Osteocyte (in vitro differentiated cells): Measurements from ENCODE around the gene ME3. TPM values are rescaled to one million over a fixed set of nuclear protein-coding genes. Genes with fewer than 3 reads are reported as not detected.

Experiments
- DNase-seq: peaks from one replicate; pipeline ENCODE4 v3.0.0; 2021; ENCODE audit warnings: mixed read lengths; ENCODE audit not compliant: unreplicated experiment; ENCODE audit errors: extremely low spot score
- H3K27ac Mint-ChIP-seq: one replicate; pipeline ENCODE4 v1.8.0; 2021; ENCODE audit warnings: mild to moderate bottlenecking, mixed read lengths; ENCODE audit not compliant: unreplicated experiment
- H3K27me3 Mint-ChIP-seq: one replicate; pipeline ENCODE4 v1.8.0; 2021; ENCODE audit warnings: mixed read lengths; ENCODE audit not compliant: unreplicated experiment
- H3K36me3 Mint-ChIP-seq: one replicate; pipeline ENCODE4 v1.8.0; 2021; ENCODE audit warnings: mixed read lengths; ENCODE audit not compliant: unreplicated experiment
- H3K4me1 Mint-ChIP-seq: one replicate; pipeline ENCODE4 v1.8.0; 2021; ENCODE audit warnings: mixed read lengths; ENCODE audit not compliant: unreplicated experiment
- H3K4me3 Mint-ChIP-seq: one replicate; pipeline ENCODE4 v1.8.0; 2021; ENCODE audit warnings: mild to moderate bottlenecking, moderate library complexity, mixed read lengths; ENCODE audit not compliant: unreplicated experiment
- H3K9me3 Mint-ChIP-seq: one replicate; pipeline ENCODE4 v1.8.0; 2021; ENCODE audit warnings: mixed read lengths; ENCODE audit not compliant: unreplicated experiment
- total RNA-seq: library from RNA; stranded (reverse); gene quantifications from 2 replicates; pipeline ENCODE4 v1.2.1, GENCODE V29; 2021
- TF ChIP-seq, protein P1 (sequence below): fragments of 200-600 bp; sonication (generic); IDR thresholded peaks from 2 replicates; pipeline ENCODE4 v1.5.0; 2021; ENCODE audit warnings: antibody characterized with exemption, mild to moderate bottlenecking, moderate library complexity

ME3 gene
- total RNA-seq, 1 donor from 2014 or later: 19.5 TPM

DNA sequence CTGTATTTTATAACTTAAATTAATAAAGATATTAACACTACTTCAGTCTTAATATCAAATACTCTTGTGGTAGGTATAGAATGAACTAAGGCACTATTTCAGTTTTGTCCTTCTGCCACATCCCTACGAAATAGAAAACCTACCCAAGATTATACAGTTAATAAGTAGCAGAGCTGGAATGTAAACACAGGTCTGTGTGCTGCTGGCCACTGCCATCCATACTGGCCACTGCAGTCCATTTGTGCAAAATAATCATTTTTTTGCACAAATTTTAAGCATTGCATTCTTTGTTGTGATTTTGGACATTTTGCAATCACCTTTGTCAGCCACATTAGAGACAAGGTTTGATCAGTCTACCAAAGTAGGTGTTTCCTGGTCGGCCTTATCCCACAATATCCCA, 91.9 kb downstream of the ME3 start:
- Mint-ChIP-seq H3K27me3 (no peaks in the 10 kb centered on the region), H3K4me3 (no peak overlapping the region), H3K27ac (peak overlapping the region; percentile 87), H3K4me1 (peaks cover 64% of the 10 kb centered on the region), H3K9me3 (no peaks in the 10 kb centered on the region), H3K36me3 (no peaks in the 10 kb centered on the region)
- DNase-seq: no peak
- TF ChIP-seq, protein P1, sequence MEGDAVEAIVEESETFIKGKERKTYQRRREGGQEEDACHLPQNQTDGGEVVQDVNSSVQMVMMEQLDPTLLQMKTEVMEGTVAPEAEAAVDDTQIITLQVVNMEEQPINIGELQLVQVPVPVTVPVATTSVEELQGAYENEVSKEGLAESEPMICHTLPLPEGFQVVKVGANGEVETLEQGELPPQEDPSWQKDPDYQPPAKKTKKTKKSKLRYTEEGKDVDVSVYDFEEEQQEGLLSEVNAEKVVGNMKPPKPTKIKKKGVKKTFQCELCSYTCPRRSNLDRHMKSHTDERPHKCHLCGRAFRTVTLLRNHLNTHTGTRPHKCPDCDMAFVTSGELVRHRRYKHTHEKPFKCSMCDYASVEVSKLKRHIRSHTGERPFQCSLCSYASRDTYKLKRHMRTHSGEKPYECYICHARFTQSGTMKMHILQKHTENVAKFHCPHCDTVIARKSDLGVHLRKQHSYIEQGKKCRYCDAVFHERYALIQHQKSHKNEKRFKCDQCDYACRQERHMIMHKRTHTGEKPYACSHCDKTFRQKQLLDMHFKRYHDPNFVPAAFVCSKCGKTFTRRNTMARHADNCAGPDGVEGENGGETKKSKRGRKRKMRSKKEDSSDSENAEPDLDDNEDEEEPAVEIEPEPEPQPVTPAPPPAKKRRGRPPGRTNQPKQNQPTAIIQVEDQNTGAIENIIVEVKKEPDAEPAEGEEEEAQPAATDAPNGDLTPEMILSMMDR: no peak

DNA sequence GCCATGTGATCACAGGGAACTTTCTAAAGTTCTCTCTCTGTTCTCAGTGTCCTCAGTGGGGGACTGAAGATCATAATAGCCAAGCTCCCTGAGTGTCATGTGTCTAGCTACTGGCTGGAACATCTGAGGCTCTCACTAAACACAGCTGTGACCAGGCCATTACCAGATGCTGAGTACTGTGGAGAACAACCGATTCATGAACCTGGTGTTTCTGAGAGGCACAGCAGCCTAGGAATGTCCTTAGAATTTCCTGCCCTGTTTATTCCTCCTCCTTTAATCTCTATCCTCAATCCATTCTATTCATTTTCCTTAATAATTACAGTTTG, 93.0 kb downstream of the ME3 start:
- TF ChIP-seq, protein P1: no peak
- H3K4me3 Mint-ChIP-seq: no peak overlapping the region
- H3K27me3 Mint-ChIP-seq: no peaks in the 10 kb centered on the region
- peaks cover under 1% of the 10 kb centered on the region for H3K36me3 Mint-ChIP-seq
- DNase-seq: no peak
- H3K9me3 Mint-ChIP-seq: no peaks in the 10 kb centered on the region
- peak overlapping the region; percentile 87 for H3K27ac Mint-ChIP-seq
- peaks cover 76% of the 10 kb centered on the region for H3K4me1 Mint-ChIP-seq

DNA sequence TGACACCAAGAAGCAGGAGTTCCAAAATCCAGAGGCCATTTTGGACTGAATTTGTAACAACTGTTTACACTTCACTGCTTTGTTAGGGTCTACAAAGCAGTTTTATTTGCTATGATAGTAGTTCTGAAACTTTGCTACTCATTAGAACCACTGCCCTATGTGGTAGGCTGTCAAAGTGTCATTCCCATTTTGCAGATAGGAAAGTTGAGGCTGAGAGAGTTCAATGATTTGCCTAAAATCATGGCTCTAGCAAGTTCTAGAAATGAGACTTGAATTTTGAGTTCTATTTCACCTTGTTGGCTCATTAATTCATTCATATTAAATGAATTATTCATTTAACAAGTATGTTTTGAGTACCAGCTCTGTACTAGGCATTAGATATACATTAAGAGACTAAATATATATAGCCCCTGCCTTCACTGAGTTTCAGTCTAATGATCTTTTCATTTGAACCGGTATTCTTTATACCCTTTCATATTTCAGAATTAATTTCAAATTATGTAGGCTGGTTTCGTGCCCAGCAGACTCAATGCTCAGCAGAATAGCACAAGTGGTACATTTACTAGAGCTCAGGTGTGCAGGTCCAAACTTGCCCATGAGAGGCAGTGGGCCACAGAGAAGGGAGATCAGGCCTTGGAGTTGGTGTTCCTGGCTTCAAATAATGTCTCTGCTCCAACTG, 93.5 kb downstream of the ME3 start:
- Mint-ChIP-seq H3K9me3 (no peaks in the 10 kb centered on the region), H3K27ac (peak overlapping the region; percentile 87), H3K4me3 (no peak overlapping the region), H3K36me3 (peaks cover 2% of the 10 kb centered on the region), H3K4me1 (peaks cover 79% of the 10 kb centered on the region), H3K27me3 (no peaks in the 10 kb centered on the region)
- DNase-seq: no peak
- TF ChIP-seq, protein P1: no peak

DNA sequence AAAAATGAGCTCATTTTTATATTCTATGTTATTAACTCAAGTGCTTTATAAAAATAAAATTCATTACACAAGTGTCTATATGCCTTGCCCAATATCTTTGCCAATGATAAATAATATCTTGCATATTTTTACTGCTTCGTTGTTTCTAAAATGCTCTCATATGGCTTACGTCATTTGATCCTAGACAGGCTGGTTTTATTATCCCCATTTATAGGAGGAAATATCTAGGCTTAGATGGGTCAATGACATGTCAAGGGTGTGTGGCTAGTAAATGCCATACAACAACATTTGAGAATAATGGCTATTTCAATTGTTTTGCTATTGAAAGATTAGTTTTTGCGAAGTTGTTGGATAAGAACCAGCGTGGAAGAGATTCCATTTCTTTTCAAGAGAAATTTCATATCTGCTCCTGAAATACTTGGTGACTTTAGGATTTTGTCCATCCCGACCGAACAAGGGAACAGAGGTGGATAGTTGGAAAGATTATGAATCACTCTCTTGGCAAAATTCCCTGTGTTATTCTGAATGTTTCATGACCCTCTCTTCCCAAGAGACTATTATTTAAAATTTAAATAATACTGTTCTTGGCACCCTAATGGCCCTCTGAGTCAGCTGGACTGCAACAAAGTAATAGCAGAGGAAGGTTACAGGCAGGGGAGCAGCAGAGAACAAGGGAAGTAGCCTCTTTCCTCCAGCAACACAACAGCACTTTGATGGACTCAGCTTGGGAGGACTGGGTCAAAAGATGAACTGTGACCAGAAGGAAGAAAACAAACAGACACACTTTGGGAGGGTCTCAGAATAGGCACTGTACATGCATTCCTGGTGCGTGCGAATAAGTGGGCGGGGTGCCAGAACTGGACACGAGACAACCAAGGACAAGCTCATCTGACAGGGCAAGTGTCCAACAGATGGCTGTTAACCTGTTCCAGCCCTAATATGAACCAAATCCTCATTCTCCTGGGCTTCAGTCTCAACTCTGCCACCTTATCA, 94.5 kb downstream of the ME3 start:
- Mint-ChIP-seq H3K36me3 (peaks cover 2% of the 10 kb centered on the region), H3K4me3 (peak overlapping the region; percentile 27), H3K9me3 (no peaks in the 10 kb centered on the region), H3K27ac (peak overlapping the region; percentile 87), H3K4me1 (peaks cover 81% of the 10 kb centered on the region), H3K27me3 (no peaks in the 10 kb centered on the region)
- DNase-seq: no peak
- TF ChIP-seq, protein P1: no peak
